GM12865 (cell line): ENCODE results near the gene TAC4.

Experiments
- DNase-seq: peaks from one replicate; pipeline ENCODE4 v3.0.0; 2010; ENCODE audit warnings: low read depth
- H3K4me3 ChIP-seq: 2 replicates; pipeline ENCODE4 v1.5.1; 2011; ENCODE audit warnings: mild to moderate bottlenecking, low read depth, low read length, control low read depth
- TF ChIP-seq, protein P1 (sequence below): IDR thresholded peaks from 2 replicates; pipeline ENCODE4 v1.5.1; 2011; ENCODE audit warnings: low read length, control low read depth, low read depth, inconsistent platforms; ENCODE audit not compliant: insufficient read depth; ENCODE audit errors: missing control alignments

TAC4 gene

DNA sequence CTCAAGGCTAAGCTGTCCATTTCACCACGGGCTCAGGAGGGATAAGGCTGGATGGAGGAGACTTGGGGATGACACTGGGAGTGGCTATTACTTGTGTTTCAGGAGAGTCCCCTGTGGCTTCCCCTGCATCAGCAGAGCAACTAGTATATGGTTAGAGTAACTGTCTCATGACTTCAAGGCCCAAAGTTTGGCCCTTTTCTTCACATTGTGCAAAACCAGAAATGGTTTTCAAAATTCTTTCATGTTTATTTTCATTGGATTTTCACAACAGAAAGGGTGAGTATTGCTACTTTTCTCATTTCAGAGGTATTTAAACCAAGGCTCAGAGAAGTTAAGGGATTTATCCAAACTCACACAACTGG lies 18.1 kb upstream of the TAC4 start:
- TF ChIP-seq, protein P1, sequence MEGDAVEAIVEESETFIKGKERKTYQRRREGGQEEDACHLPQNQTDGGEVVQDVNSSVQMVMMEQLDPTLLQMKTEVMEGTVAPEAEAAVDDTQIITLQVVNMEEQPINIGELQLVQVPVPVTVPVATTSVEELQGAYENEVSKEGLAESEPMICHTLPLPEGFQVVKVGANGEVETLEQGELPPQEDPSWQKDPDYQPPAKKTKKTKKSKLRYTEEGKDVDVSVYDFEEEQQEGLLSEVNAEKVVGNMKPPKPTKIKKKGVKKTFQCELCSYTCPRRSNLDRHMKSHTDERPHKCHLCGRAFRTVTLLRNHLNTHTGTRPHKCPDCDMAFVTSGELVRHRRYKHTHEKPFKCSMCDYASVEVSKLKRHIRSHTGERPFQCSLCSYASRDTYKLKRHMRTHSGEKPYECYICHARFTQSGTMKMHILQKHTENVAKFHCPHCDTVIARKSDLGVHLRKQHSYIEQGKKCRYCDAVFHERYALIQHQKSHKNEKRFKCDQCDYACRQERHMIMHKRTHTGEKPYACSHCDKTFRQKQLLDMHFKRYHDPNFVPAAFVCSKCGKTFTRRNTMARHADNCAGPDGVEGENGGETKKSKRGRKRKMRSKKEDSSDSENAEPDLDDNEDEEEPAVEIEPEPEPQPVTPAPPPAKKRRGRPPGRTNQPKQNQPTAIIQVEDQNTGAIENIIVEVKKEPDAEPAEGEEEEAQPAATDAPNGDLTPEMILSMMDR, result no peak
- DNase-seq, result no peak
- H3K4me3 ChIP-seq, result no peak overlapping the region

DNA sequence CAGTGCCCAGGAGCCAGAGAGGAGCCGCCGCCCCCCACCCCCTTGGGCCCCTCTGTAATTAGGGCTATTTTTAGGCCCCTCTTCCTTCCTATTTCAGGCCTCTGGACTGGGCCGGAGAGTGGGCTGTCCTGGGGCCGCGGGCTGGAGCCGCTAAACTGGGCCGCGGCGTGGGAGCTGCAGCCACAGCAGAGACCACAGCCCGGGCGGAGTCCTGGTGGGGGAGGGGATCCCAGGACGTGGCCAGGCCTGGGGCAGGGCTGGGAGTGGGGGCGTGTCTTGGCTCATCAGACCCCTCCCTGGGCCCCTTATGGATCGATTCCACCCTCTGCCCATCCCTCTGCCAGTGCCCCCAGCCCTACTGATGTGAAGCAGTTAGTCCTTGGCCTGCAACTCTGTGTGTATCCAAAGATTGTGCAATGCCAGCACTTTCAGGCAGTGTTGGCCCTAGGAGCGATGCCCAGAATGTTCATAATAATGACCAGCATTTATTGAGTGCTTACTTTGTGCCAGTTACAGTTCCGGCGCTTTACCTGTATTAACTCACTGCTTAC lies 15.0 kb upstream of the TAC4 start:
- H3K4me3 ChIP-seq, result no peak overlapping the region
- TF ChIP-seq, protein P1, result no peak
- DNase-seq, result no peak

DNA sequence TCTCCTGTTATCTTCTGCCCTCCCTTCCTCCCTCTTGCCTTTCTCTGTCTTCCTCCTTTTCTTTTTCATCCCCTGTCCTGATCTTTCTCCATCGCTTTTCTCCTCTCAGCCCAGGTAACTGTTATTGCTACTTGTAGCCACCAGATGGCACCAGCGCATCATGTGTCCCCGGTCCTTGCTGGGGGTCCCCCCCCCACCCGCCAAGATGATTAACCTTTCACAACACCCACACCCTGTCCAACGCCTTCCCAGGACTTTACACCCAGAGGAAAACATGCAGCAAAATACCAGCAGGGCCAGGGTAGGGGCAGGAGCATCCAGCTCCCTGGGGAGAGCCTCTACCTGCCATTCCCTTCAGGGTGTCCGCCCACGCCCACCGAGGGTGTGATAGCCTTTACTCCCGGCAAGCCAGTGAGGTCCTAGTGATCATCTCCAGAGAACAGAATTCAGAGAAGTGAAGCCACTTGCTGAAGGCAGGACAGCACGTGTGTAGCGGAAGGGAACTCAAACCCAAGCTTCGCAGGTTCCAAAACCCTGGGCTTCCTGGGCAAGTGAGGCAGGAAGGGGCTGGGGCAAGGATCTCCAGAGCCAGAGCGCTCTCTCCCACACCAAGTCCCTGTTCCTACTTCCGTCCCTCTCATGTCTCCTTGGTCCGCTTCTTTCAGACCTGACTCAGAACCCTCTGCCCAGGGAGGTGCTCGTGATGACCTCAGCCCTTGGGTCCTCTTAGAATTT lies 13.4 kb upstream of the TAC4 start:
- TF ChIP-seq, protein P1, result peak; percentile 76
- peak; percentile 46 for DNase-seq
- no peak overlapping the region for H3K4me3 ChIP-seq

DNA sequence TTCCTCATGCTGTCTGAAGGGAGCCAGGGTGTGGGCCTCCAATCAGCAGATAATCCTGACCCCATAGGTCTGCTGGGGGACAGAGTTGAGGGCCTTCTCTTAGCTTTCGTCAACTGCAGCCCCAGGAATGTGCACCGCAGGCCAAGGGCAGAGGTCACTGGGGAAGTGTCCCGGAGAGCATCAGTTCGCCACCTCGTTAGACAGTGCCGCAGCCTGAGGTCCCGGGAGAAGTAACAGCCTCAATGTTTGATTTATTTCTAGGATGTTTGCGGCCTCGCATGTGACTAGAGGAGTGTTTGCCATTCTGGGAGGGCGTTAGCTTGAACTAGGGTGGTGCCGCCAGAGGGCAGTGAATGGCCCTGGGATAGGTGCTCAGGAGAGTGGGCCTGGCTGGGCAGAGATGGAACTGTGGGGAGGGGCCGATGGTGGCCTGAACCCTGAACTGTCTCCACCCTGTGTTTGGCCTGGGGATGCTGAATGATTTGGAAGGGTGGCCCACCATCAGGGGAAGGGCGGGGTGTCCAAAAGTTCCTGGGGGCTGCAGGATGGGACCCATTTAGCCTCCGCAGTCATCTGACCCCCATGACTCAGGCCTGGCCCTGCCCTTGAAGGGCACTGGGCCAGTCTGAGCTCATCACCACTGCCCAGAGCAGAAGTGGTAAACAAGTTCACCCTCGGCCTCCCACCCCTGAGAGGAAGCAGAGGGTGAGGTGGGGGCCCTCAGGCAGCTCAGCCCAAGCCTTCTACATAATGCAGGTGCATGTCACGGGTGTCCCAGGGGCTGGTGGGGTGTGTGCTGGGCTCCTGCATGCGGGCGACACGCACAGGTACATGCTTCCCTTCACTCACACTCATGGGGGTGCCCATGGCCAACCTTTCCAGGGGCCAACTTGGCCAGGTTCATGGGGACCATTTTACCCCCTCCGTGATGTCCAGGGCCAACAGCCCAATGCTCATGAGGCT lies 12.4 kb upstream of the TAC4 start:
- TF ChIP-seq, protein P1, result no peak
- no peak for DNase-seq
- H3K4me3 ChIP-seq, result no peak overlapping the region

DNA sequence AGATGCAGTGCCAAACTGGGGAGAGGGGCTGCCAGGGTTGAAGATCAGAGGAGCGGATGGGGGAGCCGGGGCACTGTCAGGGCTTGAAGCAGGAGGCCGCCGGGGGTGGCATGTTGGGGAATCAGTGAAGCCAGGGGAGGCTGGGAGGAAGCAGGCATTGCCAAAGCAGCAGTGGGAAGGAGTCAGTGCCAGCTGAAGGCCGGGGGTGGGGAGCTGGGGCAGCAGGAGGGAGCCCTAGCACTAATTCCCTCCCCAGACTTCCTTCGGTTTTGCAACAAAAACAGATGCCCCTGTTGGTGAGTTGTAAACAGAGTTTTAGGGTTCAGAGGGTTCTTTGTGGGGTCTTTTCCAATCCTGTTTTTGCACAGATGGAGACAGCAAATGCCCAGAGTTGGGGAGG lies 10.9 kb upstream of the TAC4 start:
- H3K4me3 ChIP-seq, result no peak overlapping the region
- no peak for DNase-seq
- TF ChIP-seq, protein P1, result no peak

DNA sequence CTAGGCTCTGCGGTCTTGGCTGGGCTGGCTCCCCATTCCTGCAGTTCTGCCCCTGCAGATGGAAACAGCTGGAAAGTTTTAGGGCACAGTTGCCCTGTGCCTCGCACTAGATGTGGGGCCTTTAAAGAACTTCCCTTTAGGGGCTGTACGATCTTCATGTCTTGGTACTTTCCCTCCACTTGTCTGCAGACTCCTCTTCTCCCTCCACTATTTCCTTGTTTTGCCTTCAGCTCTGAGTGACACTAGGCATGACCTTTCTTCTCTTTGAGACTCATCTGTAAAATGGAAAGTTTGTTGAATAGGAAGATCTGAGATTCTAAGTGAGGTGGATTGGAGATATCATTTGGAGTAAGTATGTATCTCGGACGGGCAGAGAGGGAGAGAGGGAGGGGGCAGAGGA lies 6.3 kb upstream of the TAC4 start:
- H3K4me3 ChIP-seq, result no peak overlapping the region
- TF ChIP-seq, protein P1, result no peak

More for the DNA sequence above, 6.3 kb upstream of the TAC4 start:
- DNase-seq, result no peak
